Liver (tissue), 9 donors: ENCODE results near the gene ESRP2. TPM values are rescaled to one million over a fixed set of nuclear protein-coding genes. Genes with fewer than 3 reads are reported as not detected.

ENCODE experiments used
- DNase-seq: peaks from one replicate; pipeline ENCODE4 v3.0.0-alpha.2; 2017; ENCODE audit warnings: low spot score
- H3K27ac ChIP-seq, 2 donors: one replicate each; pipeline ENCODE4 v1.7.0; 2013; ENCODE audit warnings: inconsistent platforms in 2 of 2, low read length in 2 of 2, control low read depth in 1 of 2, low read depth in 1 of 2, mild to moderate bottlenecking in 1 of 2
- H3K27me3 ChIP-seq, 4 donors: one replicate each; pipeline versions ENCODE4 v1.6.1 to v1.7.0; 2013; ENCODE audit warnings: low read length in 3 of 4, inconsistent platforms in 1 of 4, mild to moderate bottlenecking in 1 of 4, moderate library complexity in 1 of 4; ENCODE audit not compliant: control insufficient read depth in 4 of 4, insufficient read depth in 4 of 4
- H3K36me3 ChIP-seq, 4 donors: one replicate each; pipeline versions ENCODE4 v1.6.1 to v1.7.0; 2013; ENCODE audit warnings: low read length in 3 of 4, mild to moderate bottlenecking in 3 of 4, low read depth in 1 of 4, moderate library complexity in 1 of 4; ENCODE audit not compliant: control insufficient read depth in 4 of 4, insufficient read depth in 3 of 4
- H3K4me1 ChIP-seq, 4 donors: one replicate each; pipeline versions ENCODE4 v1.6.1 to v1.7.0; 2013; ENCODE audit warnings: low read length in 3 of 4, mild to moderate bottlenecking in 3 of 4, moderate library complexity in 1 of 4; ENCODE audit not compliant: control insufficient read depth in 4 of 4, insufficient read depth in 4 of 4
- H3K4me3 ChIP-seq, 3 donors: one replicate each; pipeline versions ENCODE4 v1.6.1 to v1.7.0; 2013; ENCODE audit warnings: low read length in 3 of 3, control low read depth in 1 of 3, low read depth in 1 of 3, mild to moderate bottlenecking in 1 of 3
- H3K9ac ChIP-seq, 2 donors: one replicate each; pipeline ENCODE4 v1.7.0; 2013; ENCODE audit warnings: low read length in 2 of 2, mild to moderate bottlenecking in 2 of 2, moderate library complexity in 2 of 2, control low read depth in 1 of 2, low read depth in 1 of 2
- H3K9me3 ChIP-seq, 4 donors: one replicate each; pipeline versions ENCODE4 v1.6.1 to v1.7.0; 2013; ENCODE audit warnings: low read length in 3 of 4; ENCODE audit not compliant: control insufficient read depth in 4 of 4
- EGR1 ChIP-seq, 2 donors: IDR thresholded peaks; 2 replicates each; pipeline ENCODE4 v1.6.1; 2016 to 2018; ENCODE audit warnings: antibody characterized with exemption in 2 of 2, low read depth in 2 of 2
- FOXA1 ChIP-seq: IDR thresholded peaks from 2 replicates; pipeline ENCODE4 v1.6.1; 2016; ENCODE audit warnings: antibody characterized with exemption
- FOXA2 ChIP-seq: IDR thresholded peaks from 2 replicates; pipeline ENCODE4 v1.6.1; 2016; ENCODE audit warnings: antibody characterized with exemption
- GABPA ChIP-seq, 2 donors: IDR thresholded peaks in 1 of 2; conservative IDR thresholded peaks in 1 of 2; 2 replicates each; pipeline ENCODE4 v1.6.1; 2016; ENCODE audit warnings: antibody characterized with exemption in 2 of 2, mild to moderate bottlenecking in 1 of 2, moderate library complexity in 1 of 2
- HNF4A ChIP-seq, 2 donors: conservative IDR thresholded peaks; 2 replicates each; pipeline ENCODE4 v1.6.1; 2016; ENCODE audit warnings: antibody characterized with exemption in 2 of 2, mild to moderate bottlenecking in 2 of 2
- HNF4G ChIP-seq: IDR thresholded peaks from 2 replicates; pipeline ENCODE4 v1.6.1; 2016; ENCODE audit warnings: antibody characterized with exemption
- JUND ChIP-seq, 2 donors: IDR thresholded peaks; 2 replicates each; pipeline ENCODE4 v1.6.1; 2016; ENCODE audit warnings: antibody characterized with exemption in 2 of 2
- NR2F2 ChIP-seq: IDR thresholded peaks from 2 replicates; pipeline ENCODE4 v1.6.1; 2016; ENCODE audit warnings: antibody characterized with exemption
- RAD21 ChIP-seq, 2 donors: IDR thresholded peaks; 2 replicates each; pipeline ENCODE4 v1.6.1; 2016; ENCODE audit warnings: antibody characterized with exemption in 2 of 2, mild to moderate bottlenecking in 2 of 2
- RXRA ChIP-seq, 2 donors: IDR thresholded peaks; 2 replicates each; pipeline ENCODE4 v1.6.1; 2017 to 2018; ENCODE audit warnings: antibody characterized with exemption in 2 of 2, mild to moderate bottlenecking in 1 of 2
- TAF1 ChIP-seq: conservative IDR thresholded peaks from 2 replicates; pipeline ENCODE4 v1.6.1; 2016; ENCODE audit warnings: antibody characterized with exemption, mild to moderate bottlenecking
- YY1 ChIP-seq: IDR thresholded peaks from 2 replicates; pipeline ENCODE4 v1.6.1; 2016; ENCODE audit warnings: antibody characterized with exemption, mild to moderate bottlenecking
- WGBS: extraction: QIAGEN DNeasy Blood & Tissue Kit; methylation state at CpG from one replicate; pipeline ENCODE4 v1.1.7; 2013; 5-methylcytosine and 5-hydroxymethylcytosine counted together
- polyA plus RNA-seq, 2 donors: library from polyadenylated mRNA; stranded (reverse) in 1 of 2; unstranded in 1 of 2; fragments of 200-250 nt in 1 of 2; fragments of >200 nt in 1 of 2; fragmentation: Nextera tagmentation in 1 of 2; extraction: Ambion mirVana in 1 of 2; gene quantifications; one replicate each; pipeline versions ENCODE4 v1.2.1 to v1.2.3, GENCODE V29; 2013 to 2015
- total RNA-seq, 2 donors: library from RNA; depleted of rRNA; stranded (reverse); fragments of >200 nt; gene quantifications; one replicate each; pipeline ENCODE4 v1.2.3, GENCODE V29; 2014
- TF ChIP-seq, protein P1 (sequence below): fragments of 150-350 bp; IDR thresholded peaks from 2 replicates; pipeline ENCODE4 v1.5.1; 2017; ENCODE audit warnings: improper control_type of control experiment, low read depth, low read length; ENCODE audit not compliant: missing input control
- TF ChIP-seq, protein P2 (sequence below): IDR thresholded peaks from 2 replicates; pipeline ENCODE4 v1.6.1; 2016; ENCODE audit warnings: antibody characterized with exemption, mild to moderate bottlenecking
- TF ChIP-seq, protein P3 (sequence below): IDR thresholded peaks from 2 replicates; pipeline ENCODE4 v1.6.1; 2016; ENCODE audit warnings: antibody characterized with exemption
- TF ChIP-seq, protein P4 (sequence below): IDR thresholded peaks from 2 replicates; pipeline ENCODE4 v1.6.1; 2016; ENCODE audit warnings: antibody characterized with exemption
- TF ChIP-seq, protein P5 (sequence below): IDR thresholded peaks from 2 replicates; pipeline ENCODE4 v1.6.1; 2016; ENCODE audit warnings: antibody characterized with exemption
- donor health status: healthy.
- donor health status: healthy.
- donor health status: healthy.
- donor health status: healthy.
- donor health status: healthy.

Gene ESRP2
- total and polyA plus RNA-seq, 4 donors: 21.0 to 84.8 (median 45.7) TPM

DNA sequence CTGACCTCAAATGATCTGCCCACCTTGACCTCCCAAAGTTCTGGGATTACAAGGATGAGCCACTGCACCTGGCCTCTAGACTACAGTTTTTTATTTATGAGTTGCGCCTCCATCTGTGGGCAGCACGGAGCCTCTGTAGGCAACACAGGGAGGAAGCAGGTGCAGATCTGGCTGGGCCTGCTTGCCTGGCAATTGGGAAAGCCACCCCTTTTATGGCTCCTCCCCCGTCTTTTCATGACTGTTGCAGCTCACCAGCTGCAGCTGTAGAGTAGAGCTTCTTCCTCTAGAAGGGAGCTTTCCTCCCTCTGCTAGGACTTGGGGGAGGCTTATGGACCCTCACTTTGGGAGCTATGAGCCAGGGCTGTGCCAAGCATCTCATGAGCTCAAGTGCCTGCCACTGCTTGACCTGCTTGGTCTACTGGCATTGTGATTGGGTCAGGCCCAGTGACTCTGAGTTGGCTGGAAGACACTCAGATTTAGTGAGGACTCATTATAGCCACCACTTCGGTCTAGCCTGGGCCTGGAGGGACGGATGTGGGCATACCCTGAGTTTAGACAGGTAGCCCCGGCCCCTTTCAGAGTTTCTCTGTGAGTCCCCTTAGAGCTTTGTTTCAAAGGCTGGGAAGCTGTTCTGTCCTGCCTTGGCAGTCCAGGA is 21.5 kb upstream of the ESRP2 start (continued):
- TF ChIP-seq FOXA1: no peak

DNA sequence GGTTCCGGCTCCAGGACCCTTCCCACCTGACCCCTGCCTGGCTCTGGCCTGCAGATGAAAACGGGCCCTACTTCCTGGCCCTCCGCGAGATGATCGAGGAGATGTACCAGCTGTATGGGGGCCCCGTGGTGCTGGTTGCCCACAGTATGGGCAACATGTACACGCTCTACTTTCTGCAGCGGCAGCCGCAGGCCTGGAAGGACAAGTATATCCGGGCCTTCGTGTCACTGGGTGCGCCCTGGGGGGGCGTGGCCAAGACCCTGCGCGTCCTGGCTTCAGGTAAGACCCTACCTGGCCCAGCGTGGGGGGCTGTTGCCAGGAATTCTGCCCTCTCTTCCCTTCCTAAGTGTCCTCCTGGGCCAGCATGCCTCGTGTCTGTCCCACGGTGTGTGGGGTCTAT is 19.8 kb upstream of the ESRP2 start:
- no peaks in the 10 kb centered on the region for H3K4me1 ChIP-seq
- peaks cover 12 to 34% (median 27%) of the 10 kb centered on the region in 4 donors for H3K36me3 ChIP-seq
- no peaks in the 10 kb centered on the region for H3K27me3 ChIP-seq
- TF ChIP-seq HNF4A (conservative IDR thresholded peaks at IDR 0.05) (no peak), FOXA2 (no peak), GABPA (IDR thresholded peaks at IDR 0.05 in 1 of 2, conservative IDR thresholded peaks at IDR 0.05 in 1 of 2) (no peak), FOXA1 (no peak), JUND (IDR thresholded peaks at IDR 0.05) (no peak), EGR1 (IDR thresholded peaks at IDR 0.05; ENCODE audit: low read depth in 2 of 2) (no peak), NR2F2 (no peak), YY1 (no peak), HNF4G (no peak), RXRA (IDR thresholded peaks at IDR 0.05) (no peak), TAF1 (no peak), RAD21 (IDR thresholded peaks at IDR 0.05) (no peak)
- TF ChIP-seq, protein P1, sequence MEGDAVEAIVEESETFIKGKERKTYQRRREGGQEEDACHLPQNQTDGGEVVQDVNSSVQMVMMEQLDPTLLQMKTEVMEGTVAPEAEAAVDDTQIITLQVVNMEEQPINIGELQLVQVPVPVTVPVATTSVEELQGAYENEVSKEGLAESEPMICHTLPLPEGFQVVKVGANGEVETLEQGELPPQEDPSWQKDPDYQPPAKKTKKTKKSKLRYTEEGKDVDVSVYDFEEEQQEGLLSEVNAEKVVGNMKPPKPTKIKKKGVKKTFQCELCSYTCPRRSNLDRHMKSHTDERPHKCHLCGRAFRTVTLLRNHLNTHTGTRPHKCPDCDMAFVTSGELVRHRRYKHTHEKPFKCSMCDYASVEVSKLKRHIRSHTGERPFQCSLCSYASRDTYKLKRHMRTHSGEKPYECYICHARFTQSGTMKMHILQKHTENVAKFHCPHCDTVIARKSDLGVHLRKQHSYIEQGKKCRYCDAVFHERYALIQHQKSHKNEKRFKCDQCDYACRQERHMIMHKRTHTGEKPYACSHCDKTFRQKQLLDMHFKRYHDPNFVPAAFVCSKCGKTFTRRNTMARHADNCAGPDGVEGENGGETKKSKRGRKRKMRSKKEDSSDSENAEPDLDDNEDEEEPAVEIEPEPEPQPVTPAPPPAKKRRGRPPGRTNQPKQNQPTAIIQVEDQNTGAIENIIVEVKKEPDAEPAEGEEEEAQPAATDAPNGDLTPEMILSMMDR: no peak
- TF ChIP-seq, protein P2, sequence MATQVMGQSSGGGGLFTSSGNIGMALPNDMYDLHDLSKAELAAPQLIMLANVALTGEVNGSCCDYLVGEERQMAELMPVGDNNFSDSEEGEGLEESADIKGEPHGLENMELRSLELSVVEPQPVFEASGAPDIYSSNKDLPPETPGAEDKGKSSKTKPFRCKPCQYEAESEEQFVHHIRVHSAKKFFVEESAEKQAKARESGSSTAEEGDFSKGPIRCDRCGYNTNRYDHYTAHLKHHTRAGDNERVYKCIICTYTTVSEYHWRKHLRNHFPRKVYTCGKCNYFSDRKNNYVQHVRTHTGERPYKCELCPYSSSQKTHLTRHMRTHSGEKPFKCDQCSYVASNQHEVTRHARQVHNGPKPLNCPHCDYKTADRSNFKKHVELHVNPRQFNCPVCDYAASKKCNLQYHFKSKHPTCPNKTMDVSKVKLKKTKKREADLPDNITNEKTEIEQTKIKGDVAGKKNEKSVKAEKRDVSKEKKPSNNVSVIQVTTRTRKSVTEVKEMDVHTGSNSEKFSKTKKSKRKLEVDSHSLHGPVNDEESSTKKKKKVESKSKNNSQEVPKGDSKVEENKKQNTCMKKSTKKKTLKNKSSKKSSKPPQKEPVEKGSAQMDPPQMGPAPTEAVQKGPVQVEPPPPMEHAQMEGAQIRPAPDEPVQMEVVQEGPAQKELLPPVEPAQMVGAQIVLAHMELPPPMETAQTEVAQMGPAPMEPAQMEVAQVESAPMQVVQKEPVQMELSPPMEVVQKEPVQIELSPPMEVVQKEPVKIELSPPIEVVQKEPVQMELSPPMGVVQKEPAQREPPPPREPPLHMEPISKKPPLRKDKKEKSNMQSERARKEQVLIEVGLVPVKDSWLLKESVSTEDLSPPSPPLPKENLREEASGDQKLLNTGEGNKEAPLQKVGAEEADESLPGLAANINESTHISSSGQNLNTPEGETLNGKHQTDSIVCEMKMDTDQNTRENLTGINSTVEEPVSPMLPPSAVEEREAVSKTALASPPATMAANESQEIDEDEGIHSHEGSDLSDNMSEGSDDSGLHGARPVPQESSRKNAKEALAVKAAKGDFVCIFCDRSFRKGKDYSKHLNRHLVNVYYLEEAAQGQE: no peak
- TF ChIP-seq, protein P3, sequence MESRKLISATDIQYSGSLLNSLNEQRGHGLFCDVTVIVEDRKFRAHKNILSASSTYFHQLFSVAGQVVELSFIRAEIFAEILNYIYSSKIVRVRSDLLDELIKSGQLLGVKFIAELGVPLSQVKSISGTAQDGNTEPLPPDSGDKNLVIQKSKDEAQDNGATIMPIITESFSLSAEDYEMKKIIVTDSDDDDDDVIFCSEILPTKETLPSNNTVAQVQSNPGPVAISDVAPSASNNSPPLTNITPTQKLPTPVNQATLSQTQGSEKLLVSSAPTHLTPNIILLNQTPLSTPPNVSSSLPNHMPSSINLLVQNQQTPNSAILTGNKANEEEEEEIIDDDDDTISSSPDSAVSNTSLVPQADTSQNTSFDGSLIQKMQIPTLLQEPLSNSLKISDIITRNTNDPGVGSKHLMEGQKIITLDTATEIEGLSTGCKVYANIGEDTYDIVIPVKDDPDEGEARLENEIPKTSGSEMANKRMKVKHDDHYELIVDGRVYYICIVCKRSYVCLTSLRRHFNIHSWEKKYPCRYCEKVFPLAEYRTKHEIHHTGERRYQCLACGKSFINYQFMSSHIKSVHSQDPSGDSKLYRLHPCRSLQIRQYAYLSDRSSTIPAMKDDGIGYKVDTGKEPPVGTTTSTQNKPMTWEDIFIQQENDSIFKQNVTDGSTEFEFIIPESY: no peak
- TF ChIP-seq, protein P4, sequence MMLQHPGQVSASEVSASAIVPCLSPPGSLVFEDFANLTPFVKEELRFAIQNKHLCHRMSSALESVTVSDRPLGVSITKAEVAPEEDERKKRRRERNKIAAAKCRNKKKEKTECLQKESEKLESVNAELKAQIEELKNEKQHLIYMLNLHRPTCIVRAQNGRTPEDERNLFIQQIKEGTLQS: no peak
- TF ChIP-seq, protein P5, sequence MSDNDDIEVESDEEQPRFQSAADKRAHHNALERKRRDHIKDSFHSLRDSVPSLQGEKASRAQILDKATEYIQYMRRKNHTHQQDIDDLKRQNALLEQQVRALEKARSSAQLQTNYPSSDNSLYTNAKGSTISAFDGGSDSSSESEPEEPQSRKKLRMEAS: no peak
- no peak for DNase-seq
- no peak overlapping the region for H3K4me3 ChIP-seq
- 95% methylated on average over 18 of the region's 18 CpGs for WGBS
- no peaks in the 10 kb centered on the region for H3K9me3 ChIP-seq
- no peak overlapping the region for H3K27ac ChIP-seq
- no peak overlapping the region for H3K9ac ChIP-seq
